Activated CD4-positive, alpha-beta T cell treated with anti-CD3 and anti-CD28 coated beads, Interleukin-10, Interleukin-2, amounts not matched to agents 100 ng/mL and 50 ng/mL, durations not matched to agents 16 hours and 8 hours (primary cell): ENCODE results near the gene AHDC1.
A peak's percentile ranks its signal among the peaks of the same experiment; 100 is the strongest.
"Not testable (repeated sequence)": the region's sequence is repeated elsewhere in the genome, so short reads cannot be mapped to it uniquely, and the experiment has no call there.

ENCODE experiments used
- DNase-seq: peaks from one replicate; pipeline ENCODE4 v3.0.0-alpha.2; 2020

AHDC1 gene

GRCh38 chr1:27633640-27634176 is 29.8 kb upstream of the AHDC1 start:
- DNase-seq = no peak

GRCh38 chr1:27633298-27633610 is 29.3 kb upstream of the AHDC1 start:
- DNase-seq = no peak

GRCh38 chr1:27632387-27633297 is 28.7 kb upstream of the AHDC1 start:
- DNase-seq = peak; percentile 71

- DNase-seq = no peak
These were observed 27.0 kb upstream of the AHDC1 start for GRCh38 chr1:27630859-27631491.

- no peak for DNase-seq
These were observed 24.8 kb upstream of the AHDC1 start for GRCh38 chr1:27628712-27629111.

- not testable (repeated sequence) for DNase-seq
These were observed 23.8 kb upstream of the AHDC1 start for GRCh38 chr1:27627733-27628132.

- no peak for DNase-seq
These were observed 23.1 kb upstream of the AHDC1 start for GRCh38 chr1:27627061-27627460.

- no peak for DNase-seq
These were observed 22.3 kb upstream of the AHDC1 start for GRCh38 chr1:27626031-27626935.

- DNase-seq = no peak
These were observed 20.7 kb upstream of the AHDC1 start for GRCh38 chr1:27624467-27625178.

- DNase-seq = no peak
These were observed 19.6 kb upstream of the AHDC1 start for GRCh38 chr1:27623327-27624212.

- DNase-seq = no peak
These were observed 18.9 kb upstream of the AHDC1 start for GRCh38 chr1:27622828-27623227.

- no peak for DNase-seq
These were observed 17.3 kb upstream of the AHDC1 start for GRCh38 chr1:27621051-27621920.

- DNase-seq = not testable (repeated sequence)
These were observed 16.0 kb upstream of the AHDC1 start for GRCh38 chr1:27619782-27620438.

GRCh38 chr1:27618341-27619082 is 14.6 kb upstream of the AHDC1 start:
- DNase-seq = peak; percentile 57

GRCh38 chr1:27617420-27617819 is 13.5 kb upstream of the AHDC1 start:
- DNase-seq = no peak

GRCh38 chr1:27616441-27616840 is 12.5 kb upstream of the AHDC1 start:
- no peak for DNase-seq

GRCh38 chr1:27615346-27616192 is 11.6 kb upstream of the AHDC1 start:
- DNase-seq = no peak
